ENCODE results near the gene SLC7A6OS.

SLC7A6OS gene

GRCh38 chr16:68310774-68311511 is at the start of gene SLC7A6OS, which contains the start of gene PRMT7:
Gene SLC7A6OS, minus strand, starts transcription at chr16:68310946. Its CDS starts 20 bp downstream, at chr16:68310926.
Gene PRMT7, plus strand, starts transcription at chr16:68311019. Its CDS starts 4,961 bp downstream, at chr16:68315980.
- DNase-seq = peak; percentile 86

- no peak for DNase-seq
These were observed 48.8 kb upstream of the SLC7A6OS start for GRCh38 chr16:68359398-68360191.

GRCh38 chr16:68358951-68359350 is 48.2 kb upstream of the SLC7A6OS start:
- no peak for DNase-seq

- no peak for DNase-seq
These were observed 47.2 kb upstream of the SLC7A6OS start for GRCh38 chr16:68357923-68358322.

- DNase-seq = no peak
These were observed 46.8 kb upstream of the SLC7A6OS start for GRCh38 chr16:68357521-68357922.

- no peak for DNase-seq
These were observed 46.2 kb upstream of the SLC7A6OS start for GRCh38 chr16:68356919-68357286.

GRCh38 chr16:68356249-68356918 is 45.6 kb upstream of the SLC7A6OS start:
- peak; percentile 95 for DNase-seq

- DNase-seq = no peak
These were observed 44.9 kb upstream of the SLC7A6OS start for GRCh38 chr16:68355447-68356248.

GRCh38 chr16:68354816-68355215 is 44.1 kb upstream of the SLC7A6OS start:
- no peak for DNase-seq

GRCh38 chr16:68353366-68353765 is 42.6 kb upstream of the SLC7A6OS start:
- DNase-seq = no peak

- DNase-seq = no peak
These were observed 41.3 kb upstream of the SLC7A6OS start for GRCh38 chr16:68351991-68352431.

GRCh38 chr16:68351463-68351862 is 40.7 kb upstream of the SLC7A6OS start:
- DNase-seq = no peak

- DNase-seq = no peak
These were observed 40.1 kb upstream of the SLC7A6OS start for GRCh38 chr16:68350813-68351350.

- DNase-seq = no peak
These were observed 39.2 kb upstream of the SLC7A6OS start for GRCh38 chr16:68349838-68350410.

- DNase-seq = no peak
These were observed 38.1 kb upstream of the SLC7A6OS start for GRCh38 chr16:68348639-68349445.

- DNase-seq = no peak
These were observed 36.9 kb upstream of the SLC7A6OS start for GRCh38 chr16:68347605-68348004.

- DNase-seq = no peak
These were observed 36.2 kb upstream of the SLC7A6OS start for GRCh38 chr16:68346892-68347480.

- no peak for DNase-seq
These were observed 35.4 kb upstream of the SLC7A6OS start for GRCh38 chr16:68345958-68346635.

GRCh38 chr16:68345351-68345810 is 34.6 kb upstream of the SLC7A6OS start:
- no peak for DNase-seq

GRCh38 chr16:68344252-68344651 is 33.5 kb upstream of the SLC7A6OS start:
- no peak for DNase-seq
